Dermis blood vessel endothelial cell (primary cell): ENCODE data around the gene ATXN3. TPM values are rescaled to one million over a fixed set of nuclear protein-coding genes. Genes with fewer than 3 reads are reported as not detected.

ENCODE experiments used
- total RNA-seq: library from RNA; depleted of rRNA; stranded (reverse); fragments of >200 nt; gene quantifications from 2 replicates; pipeline ENCODE4 v1.2.3, GENCODE V29; 2014

ATXN3 gene
- total RNA-seq, 1 donor from 2014 or later = 104 TPM

Other genes with a start within 250 kb of the ATXN3 start
- 16.8 and 24.2 TPM in 2 replicates for gene TC2N, start 239.0 kb downstream of the ATXN3 start, total RNA-seq
- gene FBLN5, start 158.9 kb downstream of the ATXN3 start, total RNA-seq = 0.51 and 0.98 TPM in 2 replicates
- 43.2 and 73.1 TPM in 2 replicates for gene TRIP11, start 66.5 kb downstream of the ATXN3 start, total RNA-seq
- gene NDUFB1, start 15.1 kb upstream of the ATXN3 start, total RNA-seq = 102 and 208 TPM in 2 replicates
- 47.8 and 93.6 TPM in 2 replicates for gene CPSF2, start 15.4 kb upstream of the ATXN3 start, total RNA-seq
- gene SLC24A4, start 216.6 kb upstream of the ATXN3 start, total RNA-seq = under 0.01 and 0.14 TPM in 2 replicates